ENCODE measurements around the gene MYO1G. TPM values are rescaled to one million over a fixed set of nuclear protein-coding genes. Genes with fewer than 3 reads are reported as not detected.
"Not testable (repeated sequence)": the region's sequence is repeated elsewhere in the genome, so short reads cannot be mapped to it uniquely, and the experiment has no call there.

The MYO1G gene
- total RNA-seq, 2 experiments from 2014 or later: 572 to 576 TPM

DNA sequence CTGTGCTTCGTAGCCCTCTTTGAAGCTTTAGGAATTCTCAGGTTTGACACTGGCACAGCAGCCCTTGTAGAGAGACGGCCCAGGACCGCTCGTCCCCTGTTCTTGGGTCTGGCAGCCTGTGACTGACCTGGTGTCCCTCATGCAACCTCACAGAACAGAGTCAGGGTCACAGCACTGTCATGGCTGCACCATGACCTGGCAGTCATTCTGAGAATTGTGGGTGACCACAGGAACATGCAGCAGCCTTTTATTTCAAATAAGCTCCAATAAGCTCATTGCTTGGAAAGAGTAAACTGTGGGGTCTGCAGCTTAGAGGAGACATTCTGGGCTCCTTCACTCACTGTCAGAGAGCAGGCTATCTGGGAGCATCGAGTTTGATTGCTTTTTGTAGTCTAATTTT is 42.5 kb downstream of the MYO1G start:
- CTCF ChIA-PET: no interaction called here

DNA sequence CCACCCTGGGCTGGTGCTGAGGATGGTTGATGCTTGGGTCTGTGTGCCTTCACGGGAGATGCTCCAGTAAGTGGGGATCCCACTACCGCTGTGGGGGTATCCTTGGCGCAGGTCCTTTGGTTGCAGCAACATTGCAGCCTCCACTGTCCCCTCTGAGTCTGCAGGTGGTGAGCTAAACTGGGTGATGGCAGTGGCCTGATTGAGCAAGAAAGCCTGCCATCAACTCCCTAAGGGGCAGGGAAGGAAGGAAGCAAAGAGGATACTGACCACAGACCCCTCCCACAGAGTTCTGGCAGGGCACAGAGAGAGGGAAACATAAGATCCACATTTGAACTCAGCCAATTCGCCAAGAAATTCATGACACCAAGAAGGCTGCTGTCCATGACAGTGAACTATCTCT is 43.2 kb downstream of the MYO1G start:
- Mint-ChIP-seq H3K27me3 (peaks cover 12% of the 10 kb centered on the region), H3K9me3 (no peaks in the 10 kb centered on the region), H3K36me3 (ENCODE audit: low read depth) (no peaks in the 10 kb centered on the region), H3K4me3 (no peak overlapping the region), H3K4me1 (peaks cover 12% of the 10 kb centered on the region), H3K27ac (no peak overlapping the region)
- POLR2A ChIA-PET: interaction anchor here (1.0 kb wide), 1 partner anchor 8 kb away, joined by 3 read pairs; no protein-coding TSS in a partner anchor
- CTCF ChIA-PET: no interaction called here
- DNase-seq: no peak

More for the DNA sequence above, 42.5 kb downstream of the MYO1G start:
- Mint-ChIP-seq H3K27ac (no peak overlapping the region), H3K4me1 (peaks cover 12% of the 10 kb centered on the region), H3K9me3 (no peaks in the 10 kb centered on the region), H3K36me3 (ENCODE audit: low read depth) (no peaks in the 10 kb centered on the region), H3K27me3 (peaks cover 14% of the 10 kb centered on the region), H3K4me3 (no peak overlapping the region)
- POLR2A ChIA-PET: interaction anchor here (0.7 to 1.0 kb wide), 2 partner anchors 9 to 92 kb away, joined by 3 read pairs; no protein-coding TSS in a partner anchor
- DNase-seq: no peak

DNA sequence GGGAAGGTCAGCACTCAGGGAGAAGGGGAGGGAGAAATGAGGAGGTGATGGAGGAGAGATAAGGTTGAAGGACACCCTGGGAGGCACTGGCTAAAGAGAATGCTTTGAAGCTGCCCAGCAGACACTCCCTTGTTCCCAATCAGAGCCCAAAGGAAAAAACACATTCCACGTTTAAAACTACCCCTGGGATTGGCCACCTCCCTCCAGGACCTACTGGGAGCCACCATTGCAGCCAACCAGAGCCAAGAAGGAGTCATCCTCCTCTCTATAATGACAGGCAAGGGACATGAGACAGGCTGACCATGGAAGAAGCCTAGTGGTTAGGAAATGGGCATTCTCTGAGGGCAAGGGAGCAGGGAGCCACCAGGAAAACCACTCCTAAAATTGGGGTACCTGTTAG is 43.8 kb downstream of the MYO1G start:
- Mint-ChIP-seq H3K36me3 (ENCODE audit: low read depth) (no peaks in the 10 kb centered on the region), H3K4me1 (peaks cover 12% of the 10 kb centered on the region), H3K27me3 (peaks cover 12% of the 10 kb centered on the region), H3K4me3 (no peak overlapping the region), H3K9me3 (no peaks in the 10 kb centered on the region), H3K27ac (no peak overlapping the region)
- ChIA-PET POLR2A (interaction anchor here (0.6 to 1.4 kb wide), 2 partner anchors 89 to 131 kb away, joined by 3 read pairs; no protein-coding TSS in a partner anchor), CTCF (no interaction called here)
- DNase-seq: no peak

DNA sequence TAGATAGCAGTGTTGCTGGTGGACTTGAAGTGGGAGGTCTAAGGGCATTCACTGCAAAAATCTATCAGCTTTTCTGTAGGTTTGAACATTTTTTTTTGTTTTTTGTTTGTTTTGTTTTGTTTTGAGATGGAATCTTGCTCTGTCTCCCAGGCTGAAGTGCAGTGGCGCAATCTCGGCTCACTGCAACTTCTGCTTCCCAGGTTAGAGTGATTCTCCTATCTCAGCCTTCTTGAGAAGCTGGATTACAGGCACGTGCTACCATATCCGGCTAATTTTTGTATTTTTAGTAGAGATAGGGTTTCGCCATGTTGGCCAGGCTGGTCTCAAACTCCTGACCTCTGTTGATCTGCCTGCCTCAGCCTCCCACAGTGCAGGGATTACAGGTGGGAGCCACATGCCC is 44.3 kb downstream of the MYO1G start:
- H3K9me3 Mint-ChIP-seq; CTCF ChIA-PET; H3K27ac Mint-ChIP-seq; DNase-seq; H3K36me3 Mint-ChIP-seq (ENCODE audit: low read depth); H3K4me3 Mint-ChIP-seq: not testable (repeated sequence)
- Mint-ChIP-seq H3K27me3 (peaks cover 14% of the 10 kb centered on the region), H3K4me1 (peaks cover 12% of the 10 kb centered on the region)
- POLR2A ChIA-PET: interaction anchor here (0.6 to 1.4 kb wide), 2 partner anchors 88 to 130 kb away, joined by 3 read pairs; no protein-coding TSS in a partner anchor

DNA sequence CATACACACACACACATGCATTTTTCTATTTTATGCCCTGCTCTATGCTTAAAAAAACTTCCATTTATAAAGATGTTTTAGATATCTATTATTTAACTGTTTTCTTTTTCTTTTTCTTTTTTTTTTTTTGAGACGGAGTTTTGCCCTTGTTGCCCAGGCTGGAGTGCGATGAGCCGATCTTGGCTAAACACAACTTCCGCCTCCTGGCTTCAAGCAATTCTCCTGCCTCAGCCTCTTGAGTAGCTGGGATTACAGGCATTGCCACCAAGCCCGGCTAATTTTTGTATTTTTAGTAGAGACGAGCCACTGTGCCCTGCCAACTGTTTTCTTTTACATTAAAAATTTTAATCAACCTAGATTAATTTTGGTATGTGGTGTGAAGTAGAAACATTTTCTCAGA is 47.9 kb downstream of the MYO1G start:
- H3K9me3 Mint-ChIP-seq: no peaks in the 10 kb centered on the region
- H3K36me3 Mint-ChIP-seq (ENCODE audit: low read depth): no peaks in the 10 kb centered on the region
- ChIA-PET POLR2A (no interaction called here), CTCF (no interaction called here)
- no peak overlapping the region for H3K27ac Mint-ChIP-seq
- DNase-seq: no peak
- H3K4me1 Mint-ChIP-seq: peaks cover 2% of the 10 kb centered on the region
- H3K4me3 Mint-ChIP-seq: no peak overlapping the region
- H3K27me3 Mint-ChIP-seq: peaks cover 20% of the 10 kb centered on the region

DNA sequence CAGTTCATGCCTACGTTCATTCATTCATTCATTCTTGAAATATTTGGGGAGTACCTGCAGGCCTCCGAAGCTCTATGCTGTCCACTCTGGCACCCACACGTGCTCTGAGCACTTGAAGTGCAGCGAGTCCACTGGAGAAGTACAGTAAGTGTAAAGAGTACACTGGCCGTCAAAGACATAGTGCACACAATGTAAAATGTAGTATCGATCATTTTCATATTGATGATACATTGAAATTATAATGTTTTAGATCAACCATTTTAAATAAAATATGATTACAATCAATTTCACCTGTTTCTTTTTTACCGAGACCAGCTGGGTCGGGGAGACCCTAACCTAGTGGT is 56.5 kb downstream of the MYO1G start:
- POLR2A ChIA-PET: interaction anchor here (0.6 kb wide), 1 partner anchor 75 kb away, joined by 3 read pairs; no protein-coding TSS in a partner anchor
- no peaks in the 10 kb centered on the region for H3K36me3 Mint-ChIP-seq (ENCODE audit: low read depth)
- H3K4me3 Mint-ChIP-seq: no peak overlapping the region
- peaks cover 8% of the 10 kb centered on the region for H3K27me3 Mint-ChIP-seq
- H3K27ac Mint-ChIP-seq: no peak overlapping the region
- DNase-seq: no peak
- H3K9me3 Mint-ChIP-seq: no peaks in the 10 kb centered on the region
- CTCF ChIA-PET: interaction anchor here (0.6 to 11.3 kb wide), 6 partner anchors 30 to 214 kb away, joined by 3 to 160 read pairs (median 4); partner anchors contain the start of gene H2AZ2
- H3K4me1 Mint-ChIP-seq: peaks cover 14% of the 10 kb centered on the region

DNA sequence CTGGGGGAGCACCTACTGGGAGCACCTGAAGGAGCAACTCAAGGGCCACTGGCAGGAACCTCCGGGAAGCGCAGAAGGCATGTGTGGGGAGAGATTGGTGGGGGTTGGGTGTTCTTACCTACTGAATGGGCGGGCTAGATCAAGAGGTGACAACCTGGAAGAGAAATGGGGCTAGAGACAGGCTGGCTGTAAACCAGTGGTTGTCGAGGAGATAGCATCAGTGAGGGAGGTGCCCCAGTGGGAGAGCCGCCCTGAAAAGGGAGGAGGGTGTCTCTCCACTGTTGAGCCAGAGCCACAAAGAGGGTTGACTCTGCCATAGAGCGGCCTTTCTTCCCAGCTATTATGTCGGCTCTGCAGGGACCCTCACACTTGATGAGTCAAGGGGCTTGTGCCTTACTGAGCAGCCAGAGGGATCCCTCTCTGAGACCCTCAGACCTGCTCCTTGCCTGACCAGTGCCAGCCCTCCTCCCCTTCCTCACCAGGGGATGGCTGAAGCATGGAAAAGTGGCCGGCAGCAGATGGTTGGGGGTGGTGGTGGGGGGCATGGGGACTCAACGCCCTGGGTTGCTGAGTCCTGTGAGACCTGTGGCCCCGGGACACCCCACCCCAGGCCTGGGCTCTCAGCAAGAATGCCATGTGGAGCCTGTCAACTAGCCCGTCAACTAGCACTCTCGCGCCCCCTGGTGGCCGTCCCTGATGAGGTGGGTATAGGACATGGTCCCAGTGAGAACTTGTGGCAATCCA is 57.0 kb downstream of the MYO1G start:
- no peaks in the 10 kb centered on the region for H3K36me3 Mint-ChIP-seq (ENCODE audit: low read depth)
- no peaks in the 10 kb centered on the region for H3K9me3 Mint-ChIP-seq
- H3K4me3 Mint-ChIP-seq: no peak overlapping the region
- POLR2A ChIA-PET: interaction anchor here (2.0 to 2.5 kb wide), 2 partner anchors 31 to 73 kb away, joined by 4 to 15 read pairs; partner anchors contain the start of gene H2AZ2
- peaks cover 14% of the 10 kb centered on the region for H3K4me1 Mint-ChIP-seq
- peaks cover 6% of the 10 kb centered on the region for H3K27me3 Mint-ChIP-seq
- H3K27ac Mint-ChIP-seq: no peak overlapping the region
- DNase-seq: peak; percentile 95
- CTCF ChIA-PET: interaction anchor here (0.5 to 11.3 kb wide), 7 partner anchors 30 to 1123 kb away, joined by 3 to 160 read pairs (median 5); partner anchors contain the start of gene H2AZ2

DNA sequence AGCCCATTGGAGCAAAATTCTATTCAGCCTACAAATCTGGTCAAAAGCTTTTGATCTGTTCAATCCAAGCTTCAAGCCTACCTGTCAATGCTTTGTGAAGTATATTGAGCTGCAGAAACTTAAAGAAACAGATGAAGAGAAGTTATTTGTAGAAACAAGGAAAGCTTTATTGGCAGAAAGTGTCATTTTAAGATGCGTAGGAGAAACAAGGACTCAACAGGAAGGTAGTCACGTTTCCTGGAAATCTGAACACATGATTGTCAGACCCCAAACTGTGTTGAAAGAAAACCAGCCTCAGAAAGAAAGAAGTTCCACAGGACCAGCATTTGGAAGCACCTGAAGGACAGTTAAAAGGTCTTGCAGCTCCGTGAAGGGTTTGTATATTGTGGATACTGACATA is 58.7 kb downstream of the MYO1G start:
- no peak overlapping the region for H3K4me3 Mint-ChIP-seq
- ChIA-PET POLR2A (interaction anchor here (0.6 to 2.8 kb wide), 6 partner anchors 29 to 99 kb away, joined by 3 to 17 read pairs (median 6); partner anchors contain the start of genes H2AZ2 and PURB), CTCF (interaction anchor here (0.8 to 11.3 kb wide), 11 partner anchors 39 to 339 kb away, joined by 3 to 160 read pairs (median 4); partner anchors contain the start of gene H2AZ2)
- H3K4me1 Mint-ChIP-seq: peaks cover 18% of the 10 kb centered on the region
- peaks cover 4% of the 10 kb centered on the region for H3K27me3 Mint-ChIP-seq
- H3K9me3 Mint-ChIP-seq: no peaks in the 10 kb centered on the region
- H3K36me3 Mint-ChIP-seq (ENCODE audit: low read depth): no peaks in the 10 kb centered on the region
- no peak for DNase-seq
- no peak overlapping the region for H3K27ac Mint-ChIP-seq

DNA sequence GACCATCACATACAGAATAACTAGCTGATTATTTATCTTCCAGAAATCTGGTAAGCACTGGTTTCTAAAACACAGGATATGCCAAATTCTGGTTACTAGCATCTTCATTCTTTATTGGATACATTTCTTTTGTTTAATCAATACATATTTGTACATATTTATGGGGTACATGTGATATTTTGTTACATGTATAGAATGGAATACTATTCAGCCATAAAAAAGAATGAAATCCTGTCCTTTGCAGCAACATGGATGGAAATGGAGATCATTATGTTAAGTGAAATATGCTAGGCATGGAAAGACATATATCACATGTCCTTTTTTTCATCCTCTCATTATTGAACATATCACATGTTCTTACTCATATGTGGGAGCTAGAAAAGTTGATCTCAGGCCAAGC is 60.8 kb downstream of the MYO1G start:
- CTCF ChIA-PET: interaction anchor here (11.3 kb wide), 1 partner anchor 65 kb away, joined by 160 read pairs; the partner anchor contains the start of gene H2AZ2
- Mint-ChIP-seq H3K36me3 (ENCODE audit: low read depth) (no peaks in the 10 kb centered on the region), H3K4me1 (peaks cover 23% of the 10 kb centered on the region), H3K9me3 (no peaks in the 10 kb centered on the region), H3K4me3 (no peak overlapping the region), H3K27me3 (peaks cover 4% of the 10 kb centered on the region), H3K27ac (no peak overlapping the region)
- DNase-seq: no peak
- POLR2A ChIA-PET: interaction anchor here (1.0 to 2.3 kb wide), 3 partner anchors 33 to 69 kb away, joined by 3 to 9 read pairs (median 4); partner anchors contain the start of genes H2AZ2 and PURB

DNA sequence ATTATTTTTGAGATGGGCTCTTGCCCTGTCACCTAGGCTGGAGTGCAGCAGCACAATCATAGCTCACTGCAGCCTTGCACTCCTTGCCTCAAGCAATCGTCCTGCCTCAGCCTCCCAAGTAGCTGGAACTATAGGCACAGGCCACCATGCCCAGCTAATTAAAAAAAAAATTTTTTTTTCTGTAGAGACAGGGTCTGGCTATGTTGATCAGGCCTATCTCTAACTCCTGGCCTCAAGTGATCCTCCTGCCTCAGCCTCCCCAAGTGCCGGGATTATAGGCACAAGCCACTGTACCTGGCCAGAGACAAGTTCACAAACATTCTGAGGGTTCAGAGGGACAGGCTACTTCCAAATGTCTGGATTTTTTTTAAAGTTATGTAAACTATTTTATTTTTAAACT is 61.4 kb downstream of the MYO1G start:
- H3K27me3 Mint-ChIP-seq: peaks cover 4% of the 10 kb centered on the region

DNA sequence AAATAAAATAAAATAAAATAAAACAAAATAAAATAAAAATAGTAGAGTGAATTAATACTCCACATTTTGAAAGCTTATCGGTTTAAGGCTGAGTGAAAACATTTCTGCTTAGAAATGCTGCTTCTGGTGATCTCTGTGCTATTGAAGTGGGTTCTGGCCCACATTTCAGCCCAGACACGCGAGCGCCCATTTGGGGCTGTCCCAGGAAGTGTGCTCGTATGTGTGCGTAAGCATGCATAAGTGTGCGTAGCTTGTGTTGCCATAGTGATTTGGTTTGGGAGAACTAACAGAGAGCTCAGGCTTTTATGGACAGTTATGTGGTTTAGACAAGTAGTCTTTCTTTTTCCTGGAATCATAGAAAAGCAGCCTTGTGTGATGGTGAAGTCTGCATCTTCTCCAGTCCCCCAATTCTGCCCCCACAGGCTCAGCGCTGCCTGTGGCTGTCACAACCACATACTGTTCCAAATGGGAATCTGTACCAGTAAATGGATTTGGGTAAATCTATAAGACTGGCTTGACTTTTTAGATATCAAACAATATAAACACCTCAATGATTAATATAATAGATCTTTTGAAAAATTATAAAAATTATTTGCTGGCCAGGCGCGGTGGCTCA is 63.7 kb downstream of the MYO1G start:
- peak; percentile 69 for DNase-seq
- Mint-ChIP-seq H3K36me3 (ENCODE audit: low read depth) (no peaks in the 10 kb centered on the region), H3K4me1 (peaks cover 11% of the 10 kb centered on the region), H3K27ac (peak overlapping the region; percentile 23), H3K4me3 (no peak overlapping the region), H3K27me3 (peaks cover 4% of the 10 kb centered on the region), H3K9me3 (no peaks in the 10 kb centered on the region)
- ChIA-PET POLR2A (interaction anchor here (0.7 to 1.4 kb wide), 4 partner anchors 30 to 153 kb away, joined by 3 to 20 read pairs (median 6); partner anchors contain the start of genes H2AZ2 and PURB), CTCF (no interaction called here)

More for the DNA sequence above, 61.4 kb downstream of the MYO1G start:
- ChIA-PET POLR2A (interaction anchor here (1.0 to 2.3 kb wide), 3 partner anchors 32 to 68 kb away, joined by 3 to 9 read pairs (median 4); partner anchors contain the start of genes H2AZ2 and PURB), CTCF (interaction anchor here (11.3 kb wide), 1 partner anchor 64 kb away, joined by 160 read pairs; the partner anchor contains the start of gene H2AZ2)
- peaks cover 23% of the 10 kb centered on the region for H3K4me1 Mint-ChIP-seq
- H3K4me3 Mint-ChIP-seq: no peak overlapping the region
- no peaks in the 10 kb centered on the region for H3K9me3 Mint-ChIP-seq
- H3K36me3 Mint-ChIP-seq (ENCODE audit: low read depth): no peaks in the 10 kb centered on the region
- no peak for DNase-seq
- H3K27ac Mint-ChIP-seq: no peak overlapping the region

DNA sequence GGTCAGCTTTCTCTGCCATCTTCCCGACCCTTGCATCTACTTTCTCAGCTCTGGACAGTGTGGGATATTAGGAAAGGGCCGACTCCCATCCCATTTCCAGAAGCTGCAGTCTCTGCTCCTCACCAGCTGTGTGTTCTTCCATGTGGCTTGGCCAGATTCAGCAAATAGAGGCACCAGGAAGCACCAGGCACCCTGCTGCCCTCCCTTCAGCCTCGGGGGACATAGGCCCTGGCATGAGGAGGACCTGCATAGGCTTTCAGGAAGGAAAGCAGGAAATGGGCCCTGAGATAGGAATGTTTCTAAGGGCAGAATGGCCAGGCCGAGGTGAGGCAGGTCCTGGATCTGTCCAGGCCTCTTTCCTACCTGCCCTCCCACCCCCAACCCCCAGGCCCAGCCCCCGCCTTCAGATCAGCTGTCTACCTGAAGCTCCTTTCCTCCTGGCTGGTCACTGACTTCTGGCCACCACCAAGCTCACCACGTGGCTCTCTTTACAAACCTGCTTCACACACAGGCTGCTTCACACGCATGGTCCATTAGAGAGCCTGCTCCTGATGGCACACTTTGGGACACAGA is 66.0 kb downstream of the MYO1G start:
- CTCF ChIA-PET: interaction anchor here (1.4 to 1.7 kb wide), 2 partner anchors 55 to 324 kb away, joined by 4 to 8 read pairs; no protein-coding TSS in a partner anchor
- POLR2A ChIA-PET: interaction anchor here (1.3 to 2.3 kb wide), 2 partner anchors 27 to 199 kb away, joined by 3 to 10 read pairs; partner anchors contain the start of genes PURB and TBRG4
- Mint-ChIP-seq H3K9me3 (no peaks in the 10 kb centered on the region), H3K27me3 (no peaks in the 10 kb centered on the region), H3K4me1 (peaks cover 9% of the 10 kb centered on the region), H3K27ac (no peak overlapping the region), H3K4me3 (no peak overlapping the region), H3K36me3 (ENCODE audit: low read depth) (no peaks in the 10 kb centered on the region)
- no peak for DNase-seq

All from activated CD4-positive, alpha-beta memory T cell treated with anti-CD3 and anti-CD28 coated beads, Interleukin-2, amount 10 ng/mL, durations not matched to agents 7 days and 5 days (primary cell).